Right renal cortex interstitium (tissue), 3 donors: ENCODE results near the gene ACSM3. TPM values are rescaled to one million over a fixed set of nuclear protein-coding genes. Genes with fewer than 3 reads are reported as not detected.
"Not testable (repeated sequence)": the region's sequence is repeated elsewhere in the genome, so short reads cannot be mapped to it uniquely, and the experiment has no call there.

Source experiments
- DNase-seq, 3 donors: peaks; one replicate each; pipeline ENCODE4 v3.0.0-alpha.2; 2013; ENCODE audit warnings: low read depth in 3 of 3, low spot score in 2 of 3
- polyA plus RNA-seq, 3 donors: library from polyadenylated mRNA; unstranded; fragments of 120-200 nt; gene quantifications; one replicate each; pipeline ENCODE4 v1.2.1, GENCODE V29; 2013; ENCODE audit not compliant: insufficient read length in 3 of 3

ACSM3 gene
- polyA plus RNA-seq, result 100 to 1,000 TPM; 115 to 128 (median 125) TPM

GRCh38 chr16:20763461-20764232 is at the start of gene ACSM3:
Gene ACSM3, plus strand, starts transcription at chr16:20764014. Its CDS starts 6,021 bp downstream, at chr16:20770035.
- peak; percentile 83 to 91 (median 85) for DNase-seq

DNA sequence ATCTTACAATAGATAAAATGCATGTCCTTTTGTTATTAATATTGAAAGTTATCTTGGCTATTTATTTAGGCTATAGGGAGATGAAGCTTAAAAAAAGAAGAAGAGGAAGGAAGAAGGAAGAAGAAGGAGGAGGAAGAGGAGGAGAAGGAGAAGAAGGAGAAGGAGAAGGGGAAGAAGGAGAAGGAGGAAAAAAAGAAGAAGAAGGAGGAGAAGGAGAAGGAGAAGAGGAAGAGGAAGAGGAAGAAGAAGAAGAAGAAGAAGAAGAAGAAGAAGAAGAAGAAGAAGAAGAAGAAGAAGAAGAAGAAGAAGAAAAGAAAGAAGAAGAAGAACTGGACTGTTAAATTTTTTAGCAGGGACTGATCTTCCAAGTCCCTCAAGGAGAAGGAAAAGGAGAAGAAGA is 46.1 kb upstream of the ACSM3 start:
- not testable (repeated sequence) for DNase-seq

- DNase-seq, result no peak
Measured at GRCh38 chr16:20720251-20720650, 43.6 kb upstream of the ACSM3 start.

DNA sequence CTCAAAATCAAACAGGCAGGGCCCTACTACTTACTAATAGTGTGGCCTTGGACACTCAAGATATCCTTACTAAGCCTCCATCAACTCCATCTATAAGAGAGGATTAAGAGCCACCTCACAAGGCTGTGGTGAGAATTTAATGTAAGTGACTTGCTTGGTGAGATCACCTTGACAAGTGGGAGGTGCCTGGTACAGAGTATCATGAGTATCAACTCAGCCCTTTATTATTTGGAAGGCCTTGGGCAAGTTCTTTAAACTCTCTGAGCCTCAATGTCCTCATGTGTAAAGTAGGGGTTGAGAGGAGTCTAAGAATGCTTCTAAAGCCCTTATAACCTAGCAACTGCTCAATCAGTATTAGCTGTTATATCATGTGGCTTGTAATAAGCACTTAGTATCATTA is 37.2 kb upstream of the ACSM3 start:
- DNase-seq, result no peak

DNA sequence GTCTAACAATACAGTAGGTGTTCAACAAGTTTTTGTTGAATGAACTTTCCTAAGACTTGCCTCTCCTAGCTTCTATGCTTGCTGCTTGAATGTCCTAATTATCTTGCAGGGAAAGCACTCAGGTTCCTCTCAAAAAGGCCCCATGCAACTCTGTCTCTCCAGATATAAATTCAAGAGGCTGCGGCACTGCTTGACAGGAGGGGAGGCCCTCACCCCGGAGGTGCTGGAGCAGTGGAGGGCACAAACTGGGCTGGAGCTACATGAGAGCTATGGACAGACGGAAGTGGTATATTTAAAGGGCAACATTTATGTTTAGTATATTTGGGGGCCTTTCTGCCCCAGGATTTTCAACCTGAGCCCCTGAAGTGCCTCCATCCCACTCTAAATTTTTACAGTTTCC is 36.6 kb upstream of the ACSM3 start:
- DNase-seq, result no peak

DNA sequence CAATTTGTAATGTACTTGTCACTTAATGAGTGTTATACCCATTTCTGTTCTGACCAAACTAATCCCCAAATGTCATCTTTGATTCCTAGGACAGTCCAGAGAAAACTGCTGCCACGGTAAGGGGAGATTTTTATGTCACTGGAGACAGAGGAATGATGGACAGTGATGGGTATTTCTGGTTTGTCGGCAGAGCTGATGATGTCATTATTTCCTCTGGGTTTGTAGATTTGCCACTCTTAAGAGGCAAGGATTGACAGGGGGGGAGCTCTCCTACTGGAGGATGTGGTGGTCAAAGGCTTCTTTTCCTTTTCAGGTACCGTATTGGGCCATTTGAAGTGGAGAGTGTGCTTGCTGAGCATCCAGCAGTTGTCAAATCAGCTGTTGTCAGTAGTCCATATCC is 34.7 kb upstream of the ACSM3 start:
- no peak for DNase-seq

- DNase-seq, result no peak
Measured at GRCh38 chr16:20734056-20734455, 29.8 kb upstream of the ACSM3 start.

GRCh38 chr16:20734782-20735181 is 29.0 kb upstream of the ACSM3 start:
- no peak for DNase-seq

- DNase-seq, result no peak
Measured at GRCh38 chr16:20735490-20735889, 28.3 kb upstream of the ACSM3 start.

DNA sequence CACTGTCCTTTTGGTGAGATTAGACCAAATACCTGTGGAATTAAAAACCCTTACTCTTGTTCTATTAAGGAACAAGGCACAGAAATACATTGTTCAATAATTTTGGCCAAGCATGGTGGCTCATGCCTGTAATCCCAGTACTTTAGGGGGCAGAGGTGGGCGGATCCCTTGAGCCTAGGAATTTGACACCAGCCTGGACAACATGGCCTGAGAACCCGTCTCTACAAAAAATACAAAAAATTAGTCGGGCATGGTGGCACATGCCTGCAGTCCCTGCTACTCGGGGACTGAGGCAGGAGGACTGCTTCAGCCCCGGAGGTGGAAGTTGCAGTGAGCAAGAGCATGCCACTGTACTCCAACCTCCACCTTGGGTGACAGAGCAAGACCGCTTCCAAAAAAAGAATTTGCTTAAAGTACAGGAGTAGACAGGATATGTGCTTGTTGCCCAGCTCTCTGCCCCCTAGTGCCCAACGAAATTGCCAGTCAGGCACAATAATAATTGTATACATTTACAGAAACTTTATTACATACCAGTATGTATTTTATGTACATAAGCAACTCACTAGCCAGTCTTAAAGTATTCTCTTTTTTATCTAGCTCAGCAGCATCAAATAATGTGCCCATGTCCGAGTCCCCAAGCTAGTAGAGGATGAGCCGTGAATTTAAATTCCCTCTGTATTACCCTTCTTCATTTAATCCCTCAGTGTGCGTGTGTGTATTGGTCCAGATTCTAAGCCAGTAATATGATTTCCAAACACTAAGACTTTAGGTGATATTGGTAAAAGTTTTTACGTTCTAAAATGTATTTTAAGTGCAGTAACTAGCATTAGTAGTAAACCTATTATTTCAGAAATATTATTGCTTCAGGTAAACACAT is 23.6 kb upstream of the ACSM3 start:
- no peak for DNase-seq

DNA sequence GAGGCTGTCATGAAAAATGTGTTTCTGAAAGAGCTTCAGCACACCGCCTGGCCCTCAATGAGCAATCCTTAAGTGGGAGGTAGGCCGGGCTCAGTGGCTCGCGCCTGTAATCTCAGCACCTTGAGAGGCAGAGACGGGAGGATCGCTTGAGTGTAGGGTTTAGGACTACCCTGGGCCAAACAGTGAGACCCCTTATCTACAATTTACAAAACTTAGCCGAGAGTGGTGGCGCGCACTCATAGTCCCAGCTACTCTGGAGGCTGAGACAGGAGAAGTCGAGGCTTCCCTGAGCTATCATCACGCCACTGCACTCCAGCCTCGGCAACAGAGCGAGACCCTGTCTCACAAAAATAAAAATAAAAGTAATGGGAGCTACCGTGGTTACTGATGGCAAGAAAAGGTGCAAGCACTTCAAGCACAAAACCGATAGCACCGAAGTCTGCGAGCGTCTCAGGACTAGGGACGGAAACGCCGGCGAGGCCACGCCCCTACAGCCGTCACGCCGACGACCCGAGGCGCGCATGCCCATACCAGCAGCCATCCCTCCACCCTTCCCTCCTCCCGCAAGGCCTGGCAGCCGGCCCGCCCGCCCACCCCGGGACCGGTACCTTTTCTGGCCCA is 22.8 kb upstream of the ACSM3 start:
- peak; percentile 41 to 69 (median 54) for DNase-seq

- peak; percentile 77 to 88 (median 85) for DNase-seq
Measured at GRCh38 chr16:20741554-20742285, 22.1 kb upstream of the ACSM3 start, which contains the start of gene THUMPD1. Gene THUMPD1, minus strand, starts transcription at chr16:20741818. Its CDS starts 79 bp downstream, at chr16:20741739.

DNA sequence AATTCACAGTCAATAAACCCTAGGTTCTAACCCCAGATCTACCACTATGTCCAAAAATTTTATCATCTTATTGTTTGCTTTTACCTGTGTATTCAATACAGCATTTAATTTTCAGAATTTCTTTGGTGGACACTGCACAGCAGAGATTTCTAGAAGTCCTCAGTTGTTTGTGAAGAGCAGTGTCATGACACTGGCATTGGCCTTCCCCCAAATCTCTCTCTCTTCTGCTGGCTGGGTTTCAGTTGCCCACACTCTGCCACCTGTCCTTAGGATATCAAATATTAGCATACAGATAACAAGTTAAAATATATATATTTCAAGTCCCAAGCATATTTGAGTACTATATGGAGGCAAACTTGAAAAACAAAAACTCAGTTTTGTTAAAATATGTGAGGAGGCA is 20.2 kb upstream of the ACSM3 start:
- no peak for DNase-seq

- DNase-seq, result no peak
Measured at GRCh38 chr16:20744922-20745440, 18.8 kb upstream of the ACSM3 start.

DNA sequence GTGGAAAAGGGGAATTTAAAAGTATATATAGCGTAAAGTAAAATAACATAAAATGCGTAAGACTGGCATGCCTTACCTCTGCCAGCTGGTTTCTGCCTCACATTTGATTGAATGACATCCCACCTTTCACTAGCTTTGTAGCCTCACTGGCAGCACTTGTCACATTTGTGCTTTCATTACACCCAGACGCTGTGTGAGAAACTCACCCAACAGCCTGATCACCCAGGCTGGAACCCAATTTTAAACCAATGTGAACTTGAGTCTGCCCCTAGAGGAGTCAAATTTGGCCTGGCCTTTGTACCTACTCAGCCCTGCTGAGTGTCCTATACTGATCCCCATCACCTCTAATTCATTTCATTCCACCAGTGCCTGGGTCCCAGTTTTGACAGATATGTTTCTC is 17.4 kb upstream of the ACSM3 start:
- no peak for DNase-seq

DNA sequence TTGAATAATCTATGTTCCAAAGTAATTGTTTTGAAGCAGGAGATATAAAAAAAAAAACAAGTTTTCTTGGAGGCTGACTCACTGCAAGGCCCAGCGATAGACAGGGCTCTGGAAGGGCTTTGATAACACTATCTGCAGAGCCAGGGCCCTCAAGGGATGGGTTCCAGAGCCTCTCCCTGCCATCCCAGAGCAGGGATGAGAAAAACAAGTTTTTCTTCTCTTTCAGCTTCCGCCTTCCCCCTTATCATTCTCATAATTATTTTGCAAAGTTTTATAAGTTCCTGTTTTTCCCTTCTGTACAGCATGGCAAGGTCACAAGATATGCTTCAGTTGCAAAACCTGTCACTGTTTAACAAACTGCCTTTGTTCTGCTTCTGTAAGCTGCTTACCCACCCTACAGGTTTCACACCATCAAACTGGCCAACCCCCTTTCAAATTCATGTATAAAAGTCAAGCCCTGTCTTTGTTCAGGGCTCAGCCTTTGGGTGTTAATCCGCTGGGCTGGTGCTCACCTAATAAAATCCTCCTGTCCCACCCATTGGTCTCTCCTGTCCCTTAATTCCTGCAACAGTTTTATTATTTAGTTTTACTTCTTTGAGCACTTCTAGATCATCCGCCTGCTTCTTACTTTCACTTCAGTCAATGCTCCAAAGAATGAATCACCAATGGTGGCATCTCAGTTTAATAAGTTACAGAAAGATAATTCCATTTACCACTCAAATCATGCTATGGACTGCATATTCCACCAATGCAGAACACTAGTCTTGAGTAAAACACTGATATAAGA is 16.6 kb upstream of the ACSM3 start:
- DNase-seq, result no peak

- no peak for DNase-seq
Measured at GRCh38 chr16:20749474-20749873, 14.3 kb upstream of the ACSM3 start.

DNA sequence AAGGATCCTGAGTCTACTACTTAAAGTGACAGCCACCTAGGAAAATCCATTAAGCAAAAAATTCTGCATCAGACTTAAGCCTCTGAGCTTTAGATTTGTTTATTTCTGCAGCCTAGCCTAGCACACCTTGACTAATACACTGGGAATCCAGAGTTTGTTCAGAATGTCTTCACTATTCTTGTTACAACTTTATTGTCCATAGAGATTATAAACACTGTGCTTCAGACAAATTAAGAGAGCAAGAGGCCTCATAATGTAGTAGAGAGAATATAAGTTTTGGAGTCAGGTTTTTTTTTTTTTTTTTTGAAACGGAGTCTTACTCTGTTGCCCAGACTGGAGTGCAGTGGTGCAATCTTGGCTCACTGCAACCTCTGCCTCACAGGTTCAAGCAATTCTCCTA is 13.3 kb upstream of the ACSM3 start:
- no peak for DNase-seq

GRCh38 chr16:20753727-20754126 is 10.1 kb upstream of the ACSM3 start:
- DNase-seq, result no peak
